SIG-M5 (cell line): Measurements from ENCODE around the gene ATF6B.
"Not testable (repeated sequence)": the region's sequence is repeated elsewhere in the genome, so short reads cannot be mapped to it uniquely, and the experiment has no call there.

Experiments used
- DNase-seq: peaks from one replicate; lab custom pipeline; 2025; lab: John Stamatoyannopoulos, UW

The ATF6B gene

GRCh38 chr6:32081168-32081990 lies 46.7 kb downstream of the ATF6B start:
- no peak for DNase-seq

- no peak for DNase-seq
Observed at GRCh38 chr6:32079566-32080290, 48.3 kb downstream of the ATF6B start.

- no peak for DNase-seq
Observed at GRCh38 chr6:32076321-32076809, 51.7 kb downstream of the ATF6B start.

GRCh38 chr6:32075781-32076180 lies 52.3 kb downstream of the ATF6B start:
- DNase-seq = no peak

- DNase-seq = no peak
Observed at GRCh38 chr6:32074996-32075532, 53.0 kb downstream of the ATF6B start.

GRCh38 chr6:32073613-32074012 lies 54.4 kb downstream of the ATF6B start:
- DNase-seq = no peak

- no peak for DNase-seq
Observed at GRCh38 chr6:32073101-32073500, 54.9 kb downstream of the ATF6B start.

GRCh38 chr6:32070814-32071543 lies 57.1 kb downstream of the ATF6B start:
- no peak for DNase-seq

GRCh38 chr6:32069878-32070515 lies 58.0 kb downstream of the ATF6B start:
- no peak for DNase-seq

- no peak for DNase-seq
Observed at GRCh38 chr6:32069460-32069859, 58.6 kb downstream of the ATF6B start.

- DNase-seq = no peak
Observed at GRCh38 chr6:32068867-32069266, 59.2 kb downstream of the ATF6B start.

- DNase-seq = not testable (repeated sequence)
Observed at GRCh38 chr6:32068315-32068714, 59.7 kb downstream of the ATF6B start.

- not testable (repeated sequence) for DNase-seq
Observed at GRCh38 chr6:32067521-32067920, 60.5 kb downstream of the ATF6B start.
